ENCODE measurements around the gene NAGPA.
"Not testable (repeated sequence)": the region's sequence is repeated elsewhere in the genome, so short reads cannot be mapped to it uniquely, and the experiment has no call there.

Gene NAGPA

GRCh38 chr16:5062051-5062450 lies 28.3 kb upstream of the NAGPA start:
- DNase-seq (ENCODE audit: low read depth in 1 of 2, low spot score in 1 of 2), result no peak

DNA sequence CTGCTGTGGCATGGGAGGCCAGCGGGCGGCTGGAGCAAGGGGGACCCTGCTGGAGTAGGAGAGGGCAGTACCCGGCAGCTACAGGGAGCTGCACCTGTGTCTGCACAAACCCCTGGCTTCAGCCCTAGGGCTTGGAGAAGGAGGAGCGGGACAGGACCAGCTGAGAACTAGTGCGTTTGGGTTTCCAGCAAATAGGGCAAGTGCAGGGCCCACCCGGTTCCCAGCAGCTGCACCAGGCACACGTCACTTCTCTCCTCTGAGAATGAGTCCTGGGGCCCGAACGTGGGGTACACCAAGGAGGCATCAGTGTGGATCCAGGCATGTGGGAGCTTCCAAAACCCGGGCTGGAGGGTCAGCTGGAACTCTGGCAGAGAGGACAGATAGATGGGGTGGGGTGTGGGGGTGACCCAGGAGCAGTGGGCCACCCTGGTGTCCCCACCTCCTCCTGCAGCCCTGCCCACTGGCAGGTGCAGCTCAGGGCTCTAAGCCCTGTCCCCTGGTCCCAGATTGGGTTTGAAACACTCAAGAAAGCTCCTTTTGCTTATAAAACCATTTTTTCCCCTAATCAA lies 26.4 kb upstream of the NAGPA start:
- no peak for DNase-seq (ENCODE audit: low read depth in 1 of 2, low spot score in 1 of 2)

DNA sequence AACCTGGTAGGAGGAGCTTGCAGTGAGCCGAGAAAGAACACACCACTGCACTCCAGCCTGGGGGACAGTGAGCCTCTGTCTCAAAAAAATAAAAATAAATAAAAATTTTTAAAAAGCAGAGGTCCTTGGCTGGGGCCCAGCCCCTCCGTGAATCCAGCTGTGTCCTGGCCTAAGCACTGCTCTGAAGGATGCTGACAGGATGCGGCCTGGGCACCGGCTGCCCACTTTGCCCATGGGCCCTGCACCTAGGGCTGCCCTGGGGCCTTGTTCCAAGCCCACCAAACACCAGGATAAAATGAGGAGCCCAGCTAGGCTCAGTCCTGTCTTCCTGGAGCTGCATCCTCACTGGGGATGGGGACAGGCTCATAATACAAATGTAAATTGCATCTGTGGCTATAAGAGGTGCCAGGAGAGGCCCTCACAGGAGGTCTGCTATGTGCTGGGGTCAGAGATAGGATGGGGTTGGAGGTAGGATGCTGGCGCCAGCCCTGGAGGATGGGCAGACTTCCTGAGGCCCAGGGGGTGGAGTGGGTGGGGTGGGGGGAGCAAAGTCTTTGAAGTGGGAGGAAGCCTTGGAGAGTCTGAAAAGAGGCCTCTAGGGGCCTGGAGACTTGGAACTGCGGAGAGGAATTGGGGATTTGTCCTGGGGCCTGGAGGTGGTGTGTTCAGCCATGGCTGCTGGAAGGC lies 25.8 kb upstream of the NAGPA start:
- DNase-seq (ENCODE audit: low read depth in 1 of 2, low spot score in 1 of 2), result no peak

DNA sequence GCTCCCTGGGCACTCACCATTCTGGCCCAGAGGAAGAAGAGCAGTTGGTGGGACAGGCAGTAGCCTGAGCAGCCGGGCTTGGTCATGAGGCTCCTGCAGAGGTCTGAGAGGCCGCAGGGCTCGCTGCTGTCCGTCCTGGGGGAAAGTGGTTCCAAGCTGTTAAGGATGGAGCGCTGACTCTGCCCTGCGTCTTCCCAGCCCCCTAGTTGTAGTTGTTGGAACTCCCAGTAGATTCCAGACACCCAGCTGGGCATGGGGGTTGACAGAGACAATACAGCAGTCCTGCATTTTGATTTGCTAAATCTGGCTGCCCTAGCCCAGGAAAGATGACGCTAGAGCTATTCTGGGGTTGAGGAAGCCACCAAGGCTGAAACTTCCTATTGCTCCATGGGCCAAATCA lies 24.7 kb upstream of the NAGPA start:
- DNase-seq (ENCODE audit: low read depth in 1 of 2, low spot score in 1 of 2), result no peak

DNA sequence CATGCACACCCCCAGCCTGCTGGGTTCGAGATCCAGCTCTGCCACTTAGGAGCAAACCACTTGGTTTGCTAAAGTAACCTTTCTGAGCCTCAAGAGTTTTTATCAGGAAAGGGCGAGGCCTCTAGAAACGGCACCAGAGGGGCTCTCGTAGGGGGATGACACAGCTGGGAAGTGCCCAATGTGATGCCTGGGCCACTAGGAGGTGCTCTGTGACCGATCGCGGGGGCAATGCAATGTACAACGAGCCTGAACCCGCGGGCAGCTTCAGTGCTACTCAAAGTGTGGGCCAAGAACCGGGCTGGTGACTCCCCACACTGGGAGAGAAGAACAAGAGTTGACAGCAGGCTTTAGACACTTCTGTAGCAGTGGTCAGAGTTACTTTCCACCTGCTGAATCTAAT lies 22.6 kb upstream of the NAGPA start:
- DNase-seq (ENCODE audit: low read depth in 1 of 2, low spot score in 1 of 2), result peak in 1 of 2 donors; percentile 7

DNA sequence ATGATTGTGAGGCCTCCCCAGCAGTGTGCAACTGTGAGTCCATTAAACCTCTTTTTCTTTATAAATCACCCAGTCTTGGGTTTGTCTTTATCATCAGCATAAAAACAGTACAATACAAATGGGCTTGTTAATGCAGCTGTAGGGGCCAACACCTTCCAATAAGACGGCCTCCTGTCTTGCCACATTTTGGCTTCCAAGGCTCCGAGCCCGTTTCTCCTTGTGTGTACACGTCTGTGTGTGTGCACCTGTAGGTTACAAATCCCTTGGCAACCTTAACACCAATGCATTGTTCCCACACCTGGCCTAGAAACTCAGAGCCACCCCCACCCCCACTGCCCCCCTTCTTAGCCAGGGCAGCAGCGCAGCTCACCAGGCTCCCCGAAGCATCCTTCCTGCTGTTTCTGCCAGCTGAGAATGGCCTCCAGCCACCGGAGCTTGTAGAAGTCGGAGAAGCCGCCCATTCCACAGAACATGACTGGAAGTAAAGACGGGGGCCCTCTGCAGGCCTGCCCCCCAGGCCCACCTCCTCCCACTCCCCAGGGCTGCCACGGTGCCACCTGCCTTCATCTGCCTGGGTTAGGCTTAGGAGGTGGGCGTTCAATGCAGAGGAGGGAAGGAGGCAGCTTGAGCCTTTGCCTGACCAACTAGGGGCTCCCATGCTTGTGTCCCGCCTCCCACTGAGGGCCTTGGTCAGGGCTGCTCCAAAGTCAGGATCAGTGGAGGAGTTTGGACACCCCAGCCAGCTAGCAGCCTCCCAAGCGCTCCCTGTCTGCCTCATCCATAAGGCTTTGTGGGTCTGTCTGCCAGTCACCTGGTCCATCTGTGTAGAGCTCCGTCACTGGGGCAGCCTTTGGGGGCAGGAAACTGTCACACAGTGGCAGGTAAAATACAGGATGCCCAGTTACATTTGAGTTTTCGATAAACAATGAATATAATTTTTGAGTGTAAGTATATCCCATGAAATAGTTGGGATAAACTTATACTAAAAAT lies 21.4 kb upstream of the NAGPA start:
- no peak for DNase-seq (ENCODE audit: low read depth in 1 of 2, low spot score in 1 of 2)

- DNase-seq (ENCODE audit: low read depth in 1 of 2, low spot score in 1 of 2), result no peak
Observed at GRCh38 chr16:5046914-5047313, 13.2 kb upstream of the NAGPA start.

- DNase-seq (ENCODE audit: low read depth in 1 of 2, low spot score in 1 of 2), result no peak
Observed at GRCh38 chr16:5045499-5046115, 11.9 kb upstream of the NAGPA start.

DNA sequence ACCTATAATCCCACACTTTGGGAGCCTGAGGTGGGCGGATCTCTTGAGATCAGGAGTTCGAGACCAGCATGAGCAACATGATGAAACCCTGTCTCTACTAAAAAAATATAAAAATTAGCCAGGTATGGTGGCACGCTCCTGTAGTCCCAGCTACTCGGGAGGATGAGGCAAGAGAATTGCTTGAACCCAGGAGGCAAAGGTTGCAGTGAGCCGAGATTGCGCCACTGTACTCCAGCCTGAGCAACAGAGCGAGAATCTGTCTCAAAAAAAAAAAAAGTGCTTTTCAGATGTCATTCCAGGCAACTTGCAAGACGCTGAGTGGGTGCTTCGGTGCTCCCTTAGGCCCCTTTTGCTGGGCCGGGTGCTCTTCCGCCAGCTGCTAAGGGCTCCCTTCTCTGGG lies 10.8 kb upstream of the NAGPA start:
- not testable (repeated sequence) for DNase-seq (ENCODE audit: low read depth in 1 of 2, low spot score in 1 of 2)

GRCh38 chr16:5044011-5044540 lies 10.3 kb upstream of the NAGPA start:
- no peak for DNase-seq (ENCODE audit: low read depth in 1 of 2, low spot score in 1 of 2)

GRCh38 chr16:5042574-5043171 lies 8.9 kb upstream of the NAGPA start:
- no peak for DNase-seq (ENCODE audit: low read depth in 1 of 2, low spot score in 1 of 2)

GRCh38 chr16:5041600-5042133 lies 7.9 kb upstream of the NAGPA start:
- DNase-seq (ENCODE audit: low read depth in 1 of 2, low spot score in 1 of 2), result no peak

DNA sequence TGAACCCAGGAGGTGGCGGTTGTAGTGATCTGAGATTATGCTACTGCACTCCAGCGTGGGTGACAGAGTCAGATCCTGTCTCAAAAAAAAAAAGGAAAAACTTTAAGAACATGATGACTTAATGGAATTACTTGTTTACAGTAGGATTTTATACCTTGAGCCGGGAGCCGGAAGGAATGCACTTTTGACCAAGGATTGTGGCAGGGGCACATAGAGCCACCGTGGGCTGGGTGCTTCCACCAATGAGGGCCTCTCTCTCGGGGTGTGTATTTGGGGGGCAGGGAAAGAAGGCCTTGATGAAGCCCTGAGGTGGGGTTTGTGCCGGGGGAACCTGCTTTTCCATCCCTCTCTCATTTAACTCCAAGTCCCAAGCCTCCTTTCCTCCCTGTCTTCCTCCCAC lies 6.7 kb upstream of the NAGPA start:
- no peak for DNase-seq (ENCODE audit: low read depth in 1 of 2, low spot score in 1 of 2)

GRCh38 chr16:5036228-5037156 lies 2.8 kb upstream of the NAGPA start:
- no peak for DNase-seq (ENCODE audit: low read depth in 1 of 2, low spot score in 1 of 2)

DNA sequence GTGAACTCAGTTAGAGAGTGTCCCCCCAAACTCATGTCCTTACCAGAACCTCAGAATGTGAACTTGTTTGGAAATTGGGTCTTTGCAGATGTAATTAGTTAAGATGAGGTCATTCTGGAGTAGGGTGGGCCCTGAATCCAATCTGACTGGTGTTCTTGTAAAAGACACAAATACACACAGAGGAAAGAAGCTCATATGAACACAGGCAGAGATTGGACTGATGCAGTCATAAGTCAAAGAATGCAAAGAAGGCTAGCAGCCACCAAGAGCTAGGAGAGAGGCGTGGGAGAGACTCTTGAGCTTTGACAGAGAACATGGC lies 2.1 kb upstream of the NAGPA start:
- DNase-seq (ENCODE audit: low read depth in 1 of 2, low spot score in 1 of 2), result no peak

- DNase-seq (ENCODE audit: low read depth in 1 of 2, low spot score in 1 of 2), result no peak
Observed at GRCh38 chr16:5034167-5034523, 410 bp upstream of the NAGPA start.

DNA sequence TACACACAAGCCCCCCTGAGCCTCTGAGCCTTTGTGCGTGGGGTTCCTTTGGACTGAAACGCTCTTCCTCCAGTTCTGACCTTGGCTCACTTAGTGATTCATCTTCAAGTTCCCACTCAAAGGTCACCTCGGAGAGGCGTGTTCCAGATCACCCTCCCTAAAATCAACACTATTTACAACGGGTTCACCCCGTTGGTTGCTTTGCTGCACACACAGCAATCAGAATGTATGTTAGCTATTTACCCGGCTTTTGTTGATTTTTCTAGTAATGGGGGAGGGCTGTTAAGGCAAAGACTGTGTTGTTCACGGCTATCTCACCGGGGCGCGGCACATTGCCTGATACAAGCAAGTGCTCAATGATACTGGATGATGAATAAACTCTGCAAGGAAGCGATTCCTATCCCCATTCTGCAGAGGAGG lies 977 bp downstream of the NAGPA start:
- DNase-seq (ENCODE audit: low read depth in 1 of 2, low spot score in 1 of 2), result no peak

DNA sequence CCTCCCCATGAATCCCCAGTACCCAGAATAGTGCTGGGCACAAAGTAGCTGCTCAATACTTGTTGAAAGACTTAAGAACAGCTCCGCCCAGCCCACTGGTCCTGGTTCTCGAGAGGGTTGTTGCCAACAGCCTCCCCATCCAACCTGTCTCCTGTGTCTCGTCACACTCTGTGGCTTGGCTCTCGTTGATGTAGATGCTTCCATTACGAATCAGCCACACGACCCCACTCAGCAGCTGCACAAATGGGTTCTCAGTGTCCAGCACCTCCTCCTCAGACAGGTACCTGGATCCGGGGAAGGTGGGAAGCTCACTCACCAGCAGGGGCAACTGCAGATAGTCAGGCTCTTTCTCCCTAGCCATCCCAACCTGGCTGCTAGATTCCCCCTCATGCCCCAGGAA lies 2.1 kb downstream of the NAGPA start:
- no peak for DNase-seq (ENCODE audit: low read depth in 1 of 2, low spot score in 1 of 2)

DNA sequence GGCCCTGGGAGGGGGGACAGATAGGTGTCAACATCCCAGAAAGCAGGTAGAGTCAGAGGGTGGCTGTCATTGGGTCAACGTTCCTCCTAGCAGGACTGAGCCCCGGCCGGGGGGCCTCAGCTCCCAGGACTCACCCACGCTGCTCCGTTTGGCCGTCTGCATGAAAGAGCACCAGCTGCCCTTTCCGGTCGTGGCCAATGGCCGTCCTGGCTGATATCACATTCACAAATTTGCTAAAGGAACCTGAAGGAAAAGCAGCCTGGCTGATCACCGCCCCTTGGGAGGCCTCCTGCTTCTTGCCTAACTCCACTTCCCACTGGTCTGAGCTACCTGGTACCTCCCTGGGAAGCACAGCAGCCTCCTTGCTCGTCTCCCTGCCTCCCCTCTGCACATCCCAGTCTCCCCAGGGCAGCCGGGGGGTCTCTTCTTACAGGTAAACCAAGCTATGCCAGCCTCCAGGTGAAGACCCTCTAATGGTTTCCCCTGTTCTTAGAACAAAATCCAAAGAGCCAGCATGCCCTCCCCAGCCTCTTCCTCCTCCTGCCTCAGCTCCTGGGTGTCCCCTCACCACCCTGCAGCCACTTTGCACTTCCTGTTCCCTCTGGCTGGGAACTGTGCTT lies 3.4 kb downstream of the NAGPA start:
- no peak for DNase-seq (ENCODE audit: low read depth in 1 of 2, low spot score in 1 of 2)
